DND-41 (cell line): ENCODE results near the gene ACOT9.

ENCODE experiments used
- ATAC-seq: fragments of 200-7000 bp; cut with Tn5 transposase; 3 replicates; pipeline ENCODE4 v1.9.1; 2021; ENCODE audit warnings: low read depth; ENCODE audit not compliant: insufficient read depth
- DNase-seq: peaks from one replicate; pipeline ENCODE4 v3.0.0-alpha.2; 2020
- H2AFZ ChIP-seq: 2 replicates; pipeline ENCODE4 v1.6.0; 2012; ENCODE audit warnings: low read depth, low read length
- H3K27ac ChIP-seq: 2 replicates; pipeline ENCODE4 v1.5.1; 2012; ENCODE audit warnings: low read length, inconsistent platforms
- H3K27me3 ChIP-seq: fragments of 200-600 bp; sonication (generic); 2 replicates; pipeline ENCODE4 v1.6.0; 2012; ENCODE audit warnings: low read length, mild to moderate bottlenecking, inconsistent platforms; ENCODE audit not compliant: insufficient read depth, poor library complexity
- H3K36me3 ChIP-seq: 2 replicates; pipeline ENCODE4 v1.5.1; 2012; ENCODE audit warnings: low read length, inconsistent platforms; ENCODE audit not compliant: insufficient read depth
- H3K4me1 ChIP-seq: 2 replicates; pipeline ENCODE4 v1.5.1; 2012; ENCODE audit warnings: mild to moderate bottlenecking, low read length; ENCODE audit not compliant: insufficient read depth
- H3K4me2 ChIP-seq: 2 replicates; pipeline ENCODE4 v1.6.0; 2012; ENCODE audit warnings: mild to moderate bottlenecking, moderate library complexity, low read length, inconsistent platforms; ENCODE audit not compliant: insufficient read depth
- H3K4me3 ChIP-seq, 2 experiments: fragments of 200-600 bp in 1 of 2; shearing (Covaris generic) in 1 of 2; 2 replicates each; pipeline ENCODE4 v1.5.1; 2012 to 2016; ENCODE audit warnings: inconsistent platforms in 2 of 2, low read length in 2 of 2, mild to moderate bottlenecking in 2 of 2, low read depth in 1 of 2, moderate library complexity in 1 of 2
- H3K79me2 ChIP-seq: 2 replicates; pipeline ENCODE4 v1.6.0; 2012; ENCODE audit warnings: low read length, inconsistent platforms; ENCODE audit not compliant: insufficient read depth
- H3K9ac ChIP-seq: 2 replicates; pipeline ENCODE4 v1.6.0; 2012; ENCODE audit warnings: low read depth, mild to moderate bottlenecking, inconsistent platforms, low read length, moderate library complexity
- H3K9me3 ChIP-seq: 2 replicates; pipeline ENCODE4 v1.5.1; 2012; ENCODE audit warnings: low read length, moderate library complexity, mild to moderate bottlenecking, inconsistent platforms; ENCODE audit not compliant: insufficient read depth, severe bottlenecking
- H4K20me1 ChIP-seq: 2 replicates; pipeline ENCODE4 v1.6.0; 2012; ENCODE audit warnings: low read length; ENCODE audit not compliant: insufficient read depth
- CTCF ChIP-seq: IDR thresholded peaks from 2 replicates; pipeline ENCODE4 v1.5.1; 2012; ENCODE audit warnings: borderline replicate concordance, low read length, moderate library complexity, mild to moderate bottlenecking; ENCODE audit not compliant: poor library complexity, severe bottlenecking; ENCODE audit errors: extremely low read depth
- EZH2 ChIP-seq: IDR thresholded peaks from 3 replicates; pipeline ENCODE4 v1.6.1; 2012; ENCODE audit warnings: borderline replicate concordance, low read depth, mild to moderate bottlenecking, moderate library complexity, low read length, inconsistent platforms; ENCODE audit not compliant: severe bottlenecking

ACOT9 gene

GRCh38 chrX:23704673-23705206 lies 38.3 kb downstream of the ACOT9 start:
- DNase-seq (no peak), ATAC-seq (no peak)
- Histone ChIP-seq H3K4me1 (no peaks in the 10 kb centered on the region), H3K4me3 (no peak overlapping the region), H3K9me3 (no peaks in the 10 kb centered on the region), H3K36me3 (no peaks in the 10 kb centered on the region), H2AFZ (no peak overlapping the region), H3K27ac (no peak overlapping the region), H3K79me2 (no peaks in the 10 kb centered on the region), H4K20me1 (no peaks in the 10 kb centered on the region), H3K9ac (no peak overlapping the region), H3K4me2 (no peak overlapping the region), H3K27me3 (no peaks in the 10 kb centered on the region)
- TF ChIP-seq CTCF, result no peak
- no peak for TF ChIP-seq EZH2

- Histone ChIP-seq H3K4me1 (peaks cover 2% of the 10 kb centered on the region; the same call in 1 of the 2 replicates), H3K27me3 (no peaks in the 10 kb centered on the region), H3K27ac (no peak overlapping the region), H3K36me3 (no peaks in the 10 kb centered on the region), H3K4me2 (no peak overlapping the region), H3K4me3 (no peak overlapping the region), H2AFZ (no peak overlapping the region), H3K9me3 (no peaks in the 10 kb centered on the region), H3K9ac (no peak overlapping the region), H4K20me1 (no peaks in the 10 kb centered on the region), H3K79me2 (no peaks in the 10 kb centered on the region)
- TF ChIP-seq EZH2 (no peak), CTCF (no peak)
- DNase-seq, result no peak
- ATAC-seq, result no peak
Measured at GRCh38 chrX:23699636-23700194, 43.4 kb downstream of the ACOT9 start.

- H4K20me1 ChIP-seq, result no peaks in the 10 kb centered on the region
- no peak overlapping the region; the same call in 1 of the 2 replicates for H2AFZ ChIP-seq
- peak; percentile 87 for ATAC-seq
- no peaks in the 10 kb centered on the region for H3K9me3 ChIP-seq
- no peaks in the 10 kb centered on the region for H3K79me2 ChIP-seq
- peak overlapping the region; percentile 39; the same call in 1 of the 2 replicates for H3K4me2 ChIP-seq
- H3K27me3 ChIP-seq, result no peaks in the 10 kb centered on the region
- TF ChIP-seq EZH2 (no peak), CTCF (peak; percentile 67)
- H3K36me3 ChIP-seq, result no peaks in the 10 kb centered on the region
- no peak overlapping the region for H3K27ac ChIP-seq
- peaks cover 2% of the 10 kb centered on the region; the same call in 1 of the 2 replicates for H3K4me1 ChIP-seq
- no peak overlapping the region for H3K4me3 ChIP-seq
- no peak overlapping the region for H3K9ac ChIP-seq
- DNase-seq, result peak; percentile 55
Measured at GRCh38 chrX:23694606-23695005, 48.5 kb downstream of the ACOT9 start.
